D721Med (cell line): ENCODE measurements around the gene HK3.

ENCODE experiments used
- DNase-seq: peaks from one replicate; pipeline ENCODE4 v3.0.0; 2011; ENCODE audit warnings: low spot score; ENCODE audit not compliant: insufficient read length
- FAIRE-seq: peaks from 2 replicates; lab custom pipeline; 2011; peaks lifted over from hg19 to GRCh38; lab: Jason Lieb, UNC
- CTCF ChIP-seq: IDR thresholded peaks from 2 replicates; pipeline ENCODE4 v1.5.1; 2012; ENCODE audit warnings: mild to moderate bottlenecking, control low read depth; ENCODE audit not compliant: insufficient read depth; ENCODE audit errors: missing control alignments

Gene HK3

GRCh38 chr5:176848651-176849050, 50.5 kb downstream of the HK3 start:
- TF ChIP-seq CTCF: no peak
- DNase-seq: no peak
- no peak for FAIRE-seq

- no peak for TF ChIP-seq CTCF
- DNase-seq (no peak), FAIRE-seq (no peak)
Measured at GRCh38 chr5:176847726-176848290, 51.3 kb downstream of the HK3 start.

- TF ChIP-seq CTCF: no peak
- DNase-seq (no peak), FAIRE-seq (no peak)
Measured at GRCh38 chr5:176847148-176847547, 52.0 kb downstream of the HK3 start.

GRCh38 chr5:176846335-176847140, 52.6 kb downstream of the HK3 start:
- TF ChIP-seq CTCF: no peak
- FAIRE-seq (no peak), DNase-seq (no peak)

GRCh38 chr5:176845392-176845713, 53.8 kb downstream of the HK3 start:
- FAIRE-seq: no peak
- no peak for TF ChIP-seq CTCF
- DNase-seq: no peak

GRCh38 chr5:176844706-176845391, 54.3 kb downstream of the HK3 start:
- no peak for TF ChIP-seq CTCF
- FAIRE-seq (no peak), DNase-seq (peak; percentile 46)
